ENCODE results near the gene M1AP. TPM values are rescaled to one million over a fixed set of nuclear protein-coding genes. Genes with fewer than 3 reads are reported as not detected.
A peak's percentile ranks its signal among the peaks of the same experiment; 100 is the strongest.

M1AP gene
- total and polyA plus RNA-seq, 5 donors from 2014 or later = not detected

GRCh38 chr2:74538881-74539339, 109.2 kb downstream of the M1AP start:
- no peak overlapping the region for H3K4me3 Mint-ChIP-seq
- DNase-seq = no peak

GRCh38 chr2:74537140-74537539, 111.0 kb downstream of the M1AP start:
- Histone ChIP-seq H3K36me3 (ENCODE audit: control insufficient read depth, insufficient read depth, low read length) (no peaks in the 10 kb centered on the region), H3K9me3 (ENCODE audit: control insufficient read depth in 2 of 2, low read length in 2 of 2) (no peaks in the 10 kb centered on the region), H3K4me1 (ENCODE audit: control insufficient read depth, insufficient read depth, low read length, poor library complexity, severe bottlenecking) (no peaks in the 10 kb centered on the region), H3K27ac (ENCODE audit: insufficient read depth, low read length, poor library complexity, severe bottlenecking) (no peak overlapping the region), H3K4me3 (ENCODE audit: low read depth, low read length) (no peak overlapping the region), H3K27me3 (ENCODE audit: control insufficient read depth, insufficient read depth, low read length) (peaks cover 19% of the 10 kb centered on the region)
- H3K36me3 Mint-ChIP-seq = peaks cover 8% of the 10 kb centered on the region
- no peak for ATAC-seq (ENCODE audit: low read depth in 2 of 2)
- H3K27ac Mint-ChIP-seq = no peak overlapping the region
- peaks cover 19% of the 10 kb centered on the region for H3K27me3 Mint-ChIP-seq
- DNase-seq = no peak
- H3K4me3 Mint-ChIP-seq = no peak overlapping the region
- H3K4me1 Mint-ChIP-seq = peaks cover 3 to 4% (median 3%) of the 10 kb centered on the region in 4 donors
- H3K9me3 Mint-ChIP-seq = no peaks in the 10 kb centered on the region

More at GRCh38 chr2:74538881-74539339, 109.2 kb downstream of the M1AP start:
- Histone ChIP-seq H3K27me3 (ENCODE audit: control insufficient read depth, insufficient read depth, low read length) (peaks cover 23% of the 10 kb centered on the region), H3K4me1 (ENCODE audit: control insufficient read depth, insufficient read depth, low read length, poor library complexity, severe bottlenecking) (no peaks in the 10 kb centered on the region), H3K36me3 (ENCODE audit: control insufficient read depth, insufficient read depth, low read length) (no peaks in the 10 kb centered on the region), H3K4me3 (ENCODE audit: low read depth, low read length) (no peak overlapping the region), H3K9me3 (ENCODE audit: control insufficient read depth in 2 of 2, low read length in 2 of 2) (no peaks in the 10 kb centered on the region), H3K27ac (ENCODE audit: insufficient read depth, low read length, poor library complexity, severe bottlenecking) (no peak overlapping the region)
- Mint-ChIP-seq H3K27ac (no peak overlapping the region), H3K27me3 (peaks cover 26% of the 10 kb centered on the region), H3K36me3 (no peaks in the 10 kb centered on the region), H3K4me1 (no peaks in the 10 kb centered on the region), H3K9me3 (peaks cover 0 to 2% (median 0%) of the 10 kb centered on the region in 7 donors)
- ATAC-seq (ENCODE audit: low read depth in 2 of 2) = no peak

GRCh38 chr2:74536166-74536950, 111.8 kb downstream of the M1AP start:
- no peak overlapping the region for H3K4me3 ChIP-seq (ENCODE audit: low read depth, low read length)
- peaks cover 19% of the 10 kb centered on the region for H3K27me3 ChIP-seq (ENCODE audit: control insufficient read depth, insufficient read depth, low read length)
- ATAC-seq (ENCODE audit: low read depth in 2 of 2) (no peak), DNase-seq (no peak)
- peaks cover 5% of the 10 kb centered on the region for H3K4me1 ChIP-seq (ENCODE audit: control insufficient read depth, insufficient read depth, low read length, poor library complexity, severe bottlenecking)
- H3K9me3 ChIP-seq (ENCODE audit: control insufficient read depth in 2 of 2, low read length in 2 of 2) = no peaks in the 10 kb centered on the region
- Mint-ChIP-seq H3K27ac (no peak overlapping the region), H3K36me3 (peaks cover 10% of the 10 kb centered on the region), H3K27me3 (peaks cover 19% of the 10 kb centered on the region), H3K4me3 (no peak overlapping the region), H3K9me3 (no peaks in the 10 kb centered on the region), H3K4me1 (peaks cover 7 to 11% (median 9%) of the 10 kb centered on the region in 4 donors)
- H3K36me3 ChIP-seq (ENCODE audit: control insufficient read depth, insufficient read depth, low read length) = no peaks in the 10 kb centered on the region
- H3K27ac ChIP-seq (ENCODE audit: insufficient read depth, low read length, poor library complexity, severe bottlenecking) = no peak overlapping the region

GRCh38 chr2:74535440-74535965, 112.6 kb downstream of the M1AP start:
- Histone ChIP-seq H3K9me3 (ENCODE audit: control insufficient read depth in 2 of 2, low read length in 2 of 2) (no peaks in the 10 kb centered on the region), H3K27me3 (ENCODE audit: control insufficient read depth, insufficient read depth, low read length) (peaks cover 19% of the 10 kb centered on the region), H3K4me1 (ENCODE audit: control insufficient read depth, insufficient read depth, low read length, poor library complexity, severe bottlenecking) (peaks cover 13% of the 10 kb centered on the region), H3K36me3 (ENCODE audit: control insufficient read depth, insufficient read depth, low read length) (no peaks in the 10 kb centered on the region), H3K27ac (ENCODE audit: insufficient read depth, low read length, poor library complexity, severe bottlenecking) (no peak overlapping the region), H3K4me3 (ENCODE audit: low read depth, low read length) (no peak overlapping the region)
- Mint-ChIP-seq H3K36me3 (peaks cover 10% of the 10 kb centered on the region), H3K9me3 (no peaks in the 10 kb centered on the region), H3K27ac (no peak overlapping the region), H3K27me3 (peaks cover 13% of the 10 kb centered on the region), H3K4me3 (no peak overlapping the region), H3K4me1 (peaks cover 7 to 19% (median 16%) of the 10 kb centered on the region in 4 donors)
- ATAC-seq (ENCODE audit: low read depth in 2 of 2) (no peak), DNase-seq (no peak)

GRCh38 chr2:74534411-74534810, 113.7 kb downstream of the M1AP start:
- Mint-ChIP-seq H3K4me1 (peaks cover 7 to 20% (median 16%) of the 10 kb centered on the region in 4 donors), H3K27ac (no peak overlapping the region), H3K4me3 (no peak overlapping the region), H3K36me3 (peaks cover 10% of the 10 kb centered on the region), H3K9me3 (no peaks in the 10 kb centered on the region), H3K27me3 (peaks cover 13% of the 10 kb centered on the region)
- DNase-seq (no peak), ATAC-seq (ENCODE audit: low read depth in 2 of 2) (no peak)
- Histone ChIP-seq H3K36me3 (ENCODE audit: control insufficient read depth, insufficient read depth, low read length) (no peaks in the 10 kb centered on the region), H3K27ac (ENCODE audit: insufficient read depth, low read length, poor library complexity, severe bottlenecking) (no peak overlapping the region), H3K9me3 (ENCODE audit: control insufficient read depth in 2 of 2, low read length in 2 of 2) (no peaks in the 10 kb centered on the region), H3K4me3 (ENCODE audit: low read depth, low read length) (no peak overlapping the region), H3K4me1 (ENCODE audit: control insufficient read depth, insufficient read depth, low read length, poor library complexity, severe bottlenecking) (peaks cover 19% of the 10 kb centered on the region), H3K27me3 (ENCODE audit: control insufficient read depth, insufficient read depth, low read length) (peaks cover 14% of the 10 kb centered on the region)

GRCh38 chr2:74533464-74533863, 114.7 kb downstream of the M1AP start:
- Mint-ChIP-seq H3K4me1 (peaks cover 7 to 28% (median 23%) of the 10 kb centered on the region in 4 donors), H3K36me3 (peaks cover 10% of the 10 kb centered on the region), H3K27me3 (peaks cover 7% of the 10 kb centered on the region), H3K9me3 (no peaks in the 10 kb centered on the region), H3K27ac (no peak overlapping the region), H3K4me3 (no peak overlapping the region)
- Histone ChIP-seq H3K27me3 (ENCODE audit: control insufficient read depth, insufficient read depth, low read length) (peaks cover 11% of the 10 kb centered on the region), H3K4me3 (ENCODE audit: low read depth, low read length) (no peak overlapping the region), H3K27ac (ENCODE audit: insufficient read depth, low read length, poor library complexity, severe bottlenecking) (no peak overlapping the region), H3K36me3 (ENCODE audit: control insufficient read depth, insufficient read depth, low read length) (no peaks in the 10 kb centered on the region), H3K9me3 (ENCODE audit: control insufficient read depth in 2 of 2, low read length in 2 of 2) (no peaks in the 10 kb centered on the region), H3K4me1 (ENCODE audit: control insufficient read depth, insufficient read depth, low read length, poor library complexity, severe bottlenecking) (peaks cover 27% of the 10 kb centered on the region)
- DNase-seq = no peak
- ATAC-seq (ENCODE audit: low read depth in 2 of 2) = no peak

- Mint-ChIP-seq H3K36me3 (peaks cover 22% of the 10 kb centered on the region), H3K9me3 (no peaks in the 10 kb centered on the region), H3K4me3 (peak overlapping the region; percentile 72 to 96 (median 80)), H3K27me3 (no peaks in the 10 kb centered on the region), H3K27ac (peak overlapping the region; percentile 17 to 67 (median 49)), H3K4me1 (peaks cover 7 to 39% (median 27%) of the 10 kb centered on the region in 4 donors)
- peaks cover 27% of the 10 kb centered on the region for H3K4me1 ChIP-seq (ENCODE audit: control insufficient read depth, insufficient read depth, low read length, poor library complexity, severe bottlenecking)
- no peaks in the 10 kb centered on the region for H3K9me3 ChIP-seq (ENCODE audit: control insufficient read depth in 2 of 2, low read length in 2 of 2)
- H3K36me3 ChIP-seq (ENCODE audit: control insufficient read depth, insufficient read depth, low read length) = peaks cover 10% of the 10 kb centered on the region
- H3K27ac ChIP-seq (ENCODE audit: insufficient read depth, low read length, poor library complexity, severe bottlenecking) = no peak overlapping the region
- DNase-seq (peak in 2 of 3 donors; percentile 55 to 79), ATAC-seq (ENCODE audit: low read depth in 2 of 2) (no peak)
- H3K4me3 ChIP-seq (ENCODE audit: low read depth, low read length) = no peak overlapping the region
- H3K27me3 ChIP-seq (ENCODE audit: control insufficient read depth, insufficient read depth, low read length) = peaks cover 2% of the 10 kb centered on the region
Observed at GRCh38 chr2:74532222-74532621, 115.9 kb downstream of the M1AP start.

All from CD4-positive, CD25-positive, alpha-beta regulatory T cell (primary cell).